Uterus (tissue), 4 donors: Measurements from ENCODE around the gene FCHO2. TPM values are rescaled to one million over a fixed set of nuclear protein-coding genes. Genes with fewer than 3 reads are reported as not detected.
"Not testable (repeated sequence)": the region's sequence is repeated elsewhere in the genome, so short reads cannot be mapped to it uniquely, and the experiment has no call there.

Experiments
- DNase-seq, 2 donors: peaks; one replicate each; pipeline ENCODE4 v3.0.0-alpha.2; 2019 to 2020
- H3K27ac ChIP-seq, 2 donors: fragments of 200-600 bp; sonication (generic); 1 replicate in 1 of 2; 2 replicates in 1 of 2; pipeline ENCODE4 v1.5.1; 2016 to 2018
- H3K27me3 ChIP-seq, 2 donors: fragments of 200-600 bp; sonication (generic); one replicate each; pipeline ENCODE4 v1.5.1; 2018 to 2019; ENCODE audit warnings: control low read depth in 1 of 2
- H3K36me3 ChIP-seq, 2 donors: fragments of 200-600 bp; sonication (generic); one replicate each; pipeline ENCODE4 v1.5.1; 2019; ENCODE audit warnings: control low read depth in 1 of 2
- H3K4me1 ChIP-seq, 2 donors: fragments of 200-600 bp; sonication (generic); one replicate each; pipeline ENCODE4 v1.5.1; 2018 to 2019; ENCODE audit warnings: control low read depth in 1 of 2
- H3K4me3 ChIP-seq, 2 donors: fragments of 200-600 bp; sonication (generic); 1 replicate in 1 of 2; 2 replicates in 1 of 2; pipeline ENCODE4 v1.5.1; 2018 to 2019; ENCODE audit warnings: mild to moderate bottlenecking in 1 of 2
- H3K9me3 ChIP-seq, 2 donors: fragments of 200-600 bp; sonication (generic); one replicate each; pipeline ENCODE4 v1.5.1; 2019; ENCODE audit warnings: control low read depth in 1 of 2
- POLR2A ChIP-seq, 2 donors: fragments of 450-650 bp; IDR thresholded peaks; one replicate each; pipeline ENCODE4 v1.6.1; 2016; ENCODE audit warnings: antibody characterized with exemption in 2 of 2, mild to moderate bottlenecking in 1 of 2, moderate library complexity in 1 of 2
- intact Hi-C: fragments of 100-400 bp; cut with DNase I; formaldehyde crosslinking; loops from one replicate; pipeline ENCODE4 v1.15.1; 2023; ENCODE audit warnings: low total_unique reads
- total RNA-seq, 4 donors: library from RNA; depleted of rRNA in 3 of 4; stranded (reverse); fragments of >200 nt in 3 of 4; gene quantifications; one replicate each; pipeline versions ENCODE4 v1.1.0 to v1.2.4, GENCODE V29; 2014 to 2023
- TF ChIP-seq, protein P1 (sequence below), 4 experiments: fragments of 200-600 bp in 2 of 4; fragments of 450-650 bp in 2 of 4; sonication (generic) in 2 of 4; IDR thresholded peaks; one replicate each; pipeline ENCODE4 v1.5.1; 2016 to 2019; ENCODE audit warnings: antibody characterized with exemption in 4 of 4, mild to moderate bottlenecking in 2 of 4, moderate library complexity in 1 of 4
- donor health status: DM: yes; HTN: yes; CAD: no.

FCHO2 gene
- total RNA-seq, 4 donors from 2014 or later = 26.8 to 141 (median 57.2) TPM

- TF ChIP-seq POLR2A (IDR thresholded peaks at IDR 0.05) = no peak
- TF ChIP-seq, protein P1, sequence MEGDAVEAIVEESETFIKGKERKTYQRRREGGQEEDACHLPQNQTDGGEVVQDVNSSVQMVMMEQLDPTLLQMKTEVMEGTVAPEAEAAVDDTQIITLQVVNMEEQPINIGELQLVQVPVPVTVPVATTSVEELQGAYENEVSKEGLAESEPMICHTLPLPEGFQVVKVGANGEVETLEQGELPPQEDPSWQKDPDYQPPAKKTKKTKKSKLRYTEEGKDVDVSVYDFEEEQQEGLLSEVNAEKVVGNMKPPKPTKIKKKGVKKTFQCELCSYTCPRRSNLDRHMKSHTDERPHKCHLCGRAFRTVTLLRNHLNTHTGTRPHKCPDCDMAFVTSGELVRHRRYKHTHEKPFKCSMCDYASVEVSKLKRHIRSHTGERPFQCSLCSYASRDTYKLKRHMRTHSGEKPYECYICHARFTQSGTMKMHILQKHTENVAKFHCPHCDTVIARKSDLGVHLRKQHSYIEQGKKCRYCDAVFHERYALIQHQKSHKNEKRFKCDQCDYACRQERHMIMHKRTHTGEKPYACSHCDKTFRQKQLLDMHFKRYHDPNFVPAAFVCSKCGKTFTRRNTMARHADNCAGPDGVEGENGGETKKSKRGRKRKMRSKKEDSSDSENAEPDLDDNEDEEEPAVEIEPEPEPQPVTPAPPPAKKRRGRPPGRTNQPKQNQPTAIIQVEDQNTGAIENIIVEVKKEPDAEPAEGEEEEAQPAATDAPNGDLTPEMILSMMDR (IDR thresholded peaks at IDR 0.05) = no peak
- no peaks in the 10 kb centered on the region for H3K36me3 ChIP-seq
Observed at GRCh38 chr5:73005886-73006285, 50.0 kb downstream of the FCHO2 start.

GRCh38 chr5:73007051-73007450 lies 51.2 kb downstream of the FCHO2 start:
- TF ChIP-seq, protein P1 (IDR thresholded peaks at IDR 0.05) = no peak
- no peak for TF ChIP-seq POLR2A (IDR thresholded peaks at IDR 0.05)
- Histone ChIP-seq H3K9me3 (no peaks in the 10 kb centered on the region), H3K4me3 (no peak overlapping the region), H3K36me3 (no peaks in the 10 kb centered on the region), H3K27me3 (no peaks in the 10 kb centered on the region), H3K27ac (no peak overlapping the region), H3K4me1 (no peaks in the 10 kb centered on the region)
- intact Hi-C loops = no loop called here
- DNase-seq = no peak

More at GRCh38 chr5:73005886-73006285, 50.0 kb downstream of the FCHO2 start:
- intact Hi-C loops = no loop called here
- Histone ChIP-seq H3K4me3 (no peak overlapping the region), H3K4me1 (no peaks in the 10 kb centered on the region), H3K27me3 (no peaks in the 10 kb centered on the region), H3K27ac (no peak overlapping the region), H3K9me3 (no peaks in the 10 kb centered on the region)
- DNase-seq = no peak

DNA sequence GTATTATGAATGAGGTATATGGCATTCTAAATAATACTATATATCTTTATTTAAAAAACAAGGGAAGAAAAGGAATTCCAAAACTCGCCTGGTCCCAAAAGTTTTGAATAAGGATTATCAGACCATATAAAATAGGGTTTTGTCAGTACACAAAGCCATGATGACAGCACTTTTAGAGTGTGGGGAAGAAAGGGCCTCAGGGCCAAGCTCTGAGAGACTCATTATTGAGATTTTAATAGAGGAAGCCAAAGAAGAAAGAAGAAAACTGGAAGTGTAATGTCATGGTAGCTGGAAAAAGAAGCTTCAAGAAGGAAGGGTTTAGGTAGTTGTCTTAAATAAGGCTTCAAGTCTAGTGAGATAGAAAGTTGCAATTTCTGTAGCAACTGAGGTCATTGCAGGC lies 53.0 kb downstream of the FCHO2 start:
- Histone ChIP-seq H3K9me3 (no peaks in the 10 kb centered on the region), H3K27ac (no peak overlapping the region), H3K36me3 (no peaks in the 10 kb centered on the region), H3K4me1 (no peaks in the 10 kb centered on the region), H3K4me3 (no peak overlapping the region), H3K27me3 (no peaks in the 10 kb centered on the region)
- DNase-seq = no peak
- intact Hi-C loops = no loop called here
- TF ChIP-seq POLR2A (IDR thresholded peaks at IDR 0.05) = no peak
- TF ChIP-seq, protein P1 (IDR thresholded peaks at IDR 0.05) = no peak

DNA sequence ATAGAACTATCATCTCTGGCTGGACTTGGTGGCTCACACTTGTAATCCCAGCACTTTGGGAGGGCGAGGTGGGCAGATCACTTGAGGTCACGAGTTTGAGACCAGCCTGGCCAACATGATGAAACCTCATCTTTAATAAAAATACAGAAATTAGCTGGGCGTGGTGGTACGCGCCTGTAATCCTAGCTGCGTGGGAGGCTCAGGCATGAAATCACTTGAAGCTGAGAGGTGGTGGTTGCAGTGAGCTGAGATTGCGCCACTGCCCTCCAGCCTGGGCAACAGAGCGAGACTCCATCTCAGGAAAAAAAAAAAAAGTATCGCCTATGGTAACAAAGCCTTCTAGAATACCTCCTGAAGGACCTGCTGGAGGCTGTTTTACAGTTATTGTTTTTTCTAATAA lies 55.8 kb downstream of the FCHO2 start:
- DNase-seq, intact Hi-C loops, H3K27me3 ChIP-seq, H3K36me3 ChIP-seq, H3K27ac ChIP-seq, H3K4me3 ChIP-seq, H3K4me1 ChIP-seq, H3K9me3 ChIP-seq: not testable (repeated sequence)

DNA sequence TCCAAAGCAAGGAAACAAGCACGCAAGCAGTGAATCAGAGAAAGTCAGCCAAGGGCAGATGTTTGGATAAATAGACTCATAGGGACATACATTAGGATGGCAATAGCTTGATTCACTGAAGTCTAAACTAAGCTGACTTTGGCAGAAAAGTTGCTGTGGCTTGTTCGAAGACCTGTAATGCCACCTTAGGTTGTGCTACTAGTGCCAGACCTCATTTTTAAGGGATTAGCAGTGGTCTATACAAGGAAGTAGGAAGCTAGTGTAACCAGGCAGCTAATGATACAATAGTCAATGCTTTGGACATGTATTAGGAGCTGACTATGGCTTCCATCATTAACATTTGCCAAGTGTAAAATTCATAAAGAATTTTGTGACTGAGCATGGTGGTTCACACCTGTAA lies 63.1 kb downstream of the FCHO2 start:
- DNase-seq = no peak
- Histone ChIP-seq H3K4me1 (no peaks in the 10 kb centered on the region), H3K36me3 (no peaks in the 10 kb centered on the region), H3K4me3 (no peak overlapping the region), H3K27ac (no peak overlapping the region), H3K9me3 (no peaks in the 10 kb centered on the region), H3K27me3 (no peaks in the 10 kb centered on the region)
- intact Hi-C loops = no loop called here
- no peak for TF ChIP-seq POLR2A (IDR thresholded peaks at IDR 0.05)
- TF ChIP-seq, protein P1 (IDR thresholded peaks at IDR 0.05) = no peak

GRCh38 chr5:73019766-73020165 lies 63.9 kb downstream of the FCHO2 start:
- Histone ChIP-seq H3K4me3 (no peak overlapping the region), H3K27ac (no peak overlapping the region), H3K4me1 (no peaks in the 10 kb centered on the region), H3K36me3 (no peaks in the 10 kb centered on the region), H3K9me3 (no peaks in the 10 kb centered on the region), H3K27me3 (no peaks in the 10 kb centered on the region)
- DNase-seq = no peak
- intact Hi-C loops = no loop called here
- TF ChIP-seq, protein P1 (IDR thresholded peaks at IDR 0.05) = no peak
- TF ChIP-seq POLR2A (IDR thresholded peaks at IDR 0.05) = no peak
